Measurements from ENCODE around the gene SLC51B. TPM values are rescaled to one million over a fixed set of nuclear protein-coding genes. Genes with fewer than 3 reads are reported as not detected.
"Not testable (repeated sequence)": the region's sequence is repeated elsewhere in the genome, so short reads cannot be mapped to it uniquely, and the experiment has no call there.

Gene SLC51B
- total RNA-seq, 1 donor from 2014 or later, result not detected

- DNase-seq (ENCODE audit: low spot score in 2 of 2) (no peak), FAIRE-seq (no peak)
Observed at GRCh38 chr15:65096481-65097385, 51.5 kb downstream of the SLC51B start.

GRCh38 chr15:65097651-65098263 lies 52.6 kb downstream of the SLC51B start:
- no peak for DNase-seq (ENCODE audit: low spot score in 2 of 2)

GRCh38 chr15:65099336-65099735 lies 54.1 kb downstream of the SLC51B start:
- DNase-seq (ENCODE audit: low spot score in 2 of 2) (no peak), FAIRE-seq (no peak)

More at GRCh38 chr15:65097651-65098263, 52.6 kb downstream of the SLC51B start:
- no peak for FAIRE-seq

GRCh38 chr15:65099801-65100200 lies 54.6 kb downstream of the SLC51B start:
- FAIRE-seq; DNase-seq (ENCODE audit: low spot score in 2 of 2): not testable (repeated sequence)

- DNase-seq (ENCODE audit: low spot score in 2 of 2) (no peak), FAIRE-seq (no peak)
Observed at GRCh38 chr15:65100442-65100841, 55.3 kb downstream of the SLC51B start.

GRCh38 chr15:65101411-65101890 lies 56.3 kb downstream of the SLC51B start:
- DNase-seq (ENCODE audit: low spot score in 2 of 2) (peak; percentile 70 to 71), FAIRE-seq (no peak)

GRCh38 chr15:65101891-65102708 lies 56.9 kb downstream of the SLC51B start:
- no peak for DNase-seq (ENCODE audit: low spot score in 2 of 2)
- FAIRE-seq, result no peak

GRCh38 chr15:65102912-65103311 lies 57.7 kb downstream of the SLC51B start:
- FAIRE-seq (no peak), DNase-seq (ENCODE audit: low spot score in 2 of 2) (no peak)

Other genes starting within 250 kb of the SLC51B start
- gene PIF1, start 219.7 kb upstream of the SLC51B start, total RNA-seq, result 0.82 TPM
- gene PLEKHO2, start 203.5 kb upstream of the SLC51B start, total RNA-seq, result 4.5 TPM
- gene ANKDD1A, start 133.5 kb upstream of the SLC51B start, total RNA-seq, result 13.9 TPM
- gene SPG21, start 55.5 kb upstream of the SLC51B start, total RNA-seq, result 58.7 TPM
- gene MTFMT, start 15.7 kb upstream of the SLC51B start, total RNA-seq, result 15.1 TPM
- gene RASL12, start 22.6 kb downstream of the SLC51B start, total RNA-seq, result 2.4 TPM
- not detected for gene KBTBD13, start 31.4 kb downstream of the SLC51B start, total RNA-seq
- gene UBAP1L, start 69.8 kb downstream of the SLC51B start, total RNA-seq, result 2.0 TPM
- gene PDCD7, start 88.4 kb downstream of the SLC51B start, total RNA-seq, result 13.9 TPM
- gene CLPX, start 140.0 kb downstream of the SLC51B start, total RNA-seq, result 73.4 TPM
- 0.41 TPM for gene CILP, start 166.1 kb downstream of the SLC51B start, total RNA-seq
- gene PARP16, start 241.5 kb downstream of the SLC51B start, total RNA-seq, result 8.6 TPM

All from frontal cortex (tissue), 4 donors.